ENCODE measurements around the gene CLDN6.

Gene CLDN6

GRCh38 chr16:3019594-3020246 lies 1.7 kb upstream of the CLDN6 start:
- in situ Hi-C loops (cut with MboI; ENCODE audit: low pct_unique_long_range_greater_than_20kb, low sequenced_read_pairs) = no loop called here
- DNase-seq = peak; percentile 65

GRCh38 chr16:3017344-3017743 lies 639 bp downstream of the CLDN6 start:
- in situ Hi-C loops (cut with MboI; ENCODE audit: low pct_unique_long_range_greater_than_20kb, low sequenced_read_pairs) = no loop called here
- no peak for DNase-seq

GRCh38 chr16:3015865-3016521 lies 2.0 kb downstream of the CLDN6 start:
- DNase-seq = no peak
- in situ Hi-C loops (cut with MboI; ENCODE audit: low pct_unique_long_range_greater_than_20kb, low sequenced_read_pairs) = no loop called here

GRCh38 chr16:3014971-3015370 lies 3.0 kb downstream of the CLDN6 start:
- in situ Hi-C loops (cut with MboI; ENCODE audit: low pct_unique_long_range_greater_than_20kb, low sequenced_read_pairs) = no loop called here
- DNase-seq = no peak

GRCh38 chr16:3013998-3014690 lies 3.8 kb downstream of the CLDN6 start:
- in situ Hi-C loops (cut with MboI; ENCODE audit: low pct_unique_long_range_greater_than_20kb, low sequenced_read_pairs) = no loop called here
- no peak for DNase-seq

GRCh38 chr16:3013491-3013951 lies 4.5 kb downstream of the CLDN6 start:
- in situ Hi-C loops (cut with MboI; ENCODE audit: low pct_unique_long_range_greater_than_20kb, low sequenced_read_pairs) = no loop called here
- no peak for DNase-seq

GRCh38 chr16:3012828-3013420 lies 5.1 kb downstream of the CLDN6 start, which contains the start of gene CLDN9:
Gene CLDN9 (plus strand): TSS chr16:3012923. CDS start chr16:3013363, 440 bp downstream.
- in situ Hi-C loops (cut with MboI; ENCODE audit: low pct_unique_long_range_greater_than_20kb, low sequenced_read_pairs) = no loop called here
- DNase-seq = no peak

- in situ Hi-C loops (cut with MboI; ENCODE audit: low pct_unique_long_range_greater_than_20kb, low sequenced_read_pairs) = no loop called here
Observed at GRCh38 chr16:3012246-3012645, 5.7 kb downstream of the CLDN6 start.

GRCh38 chr16:3010510-3010909 lies 7.5 kb downstream of the CLDN6 start:
- no peak for DNase-seq
- in situ Hi-C loops (cut with MboI; ENCODE audit: low pct_unique_long_range_greater_than_20kb, low sequenced_read_pairs) = no loop called here

More at GRCh38 chr16:3012246-3012645, 5.7 kb downstream of the CLDN6 start:
- DNase-seq = no peak

- no peak for DNase-seq
- in situ Hi-C loops (cut with MboI; ENCODE audit: low pct_unique_long_range_greater_than_20kb, low sequenced_read_pairs) = no loop called here
Observed at GRCh38 chr16:3009568-3010390, 8.2 kb downstream of the CLDN6 start.

GRCh38 chr16:3008690-3009037 lies 9.3 kb downstream of the CLDN6 start:
- DNase-seq = no peak
- in situ Hi-C loops (cut with MboI; ENCODE audit: low pct_unique_long_range_greater_than_20kb, low sequenced_read_pairs) = no loop called here

GRCh38 chr16:3007957-3008689 lies 9.9 kb downstream of the CLDN6 start:
- peak; percentile 84 for DNase-seq
- in situ Hi-C loops (cut with MboI; ENCODE audit: low pct_unique_long_range_greater_than_20kb, low sequenced_read_pairs) = no loop called here

- DNase-seq = peak; percentile 80
Observed at GRCh38 chr16:3007059-3007956, 10.7 kb downstream of the CLDN6 start.

GRCh38 chr16:3004781-3005284 lies 13.2 kb downstream of the CLDN6 start:
- peak; percentile 43 for DNase-seq
- in situ Hi-C loops (cut with MboI; ENCODE audit: low pct_unique_long_range_greater_than_20kb, low sequenced_read_pairs) = no loop called here

More at GRCh38 chr16:3007059-3007956, 10.7 kb downstream of the CLDN6 start:
- in situ Hi-C loops (cut with MboI; ENCODE audit: low pct_unique_long_range_greater_than_20kb, low sequenced_read_pairs) = no loop called here

- in situ Hi-C loops (cut with MboI; ENCODE audit: low pct_unique_long_range_greater_than_20kb, low sequenced_read_pairs) = no loop called here
- no peak for DNase-seq
Observed at GRCh38 chr16:3004319-3004718, 13.7 kb downstream of the CLDN6 start.

GRCh38 chr16:3003582-3004270 lies 14.3 kb downstream of the CLDN6 start:
- DNase-seq = peak; percentile 100
- in situ Hi-C loops (cut with MboI; ENCODE audit: low pct_unique_long_range_greater_than_20kb, low sequenced_read_pairs) = no loop called here

GRCh38 chr16:3001316-3001715 lies 16.7 kb downstream of the CLDN6 start:
- in situ Hi-C loops (cut with MboI; ENCODE audit: low pct_unique_long_range_greater_than_20kb, low sequenced_read_pairs) = no loop called here
- DNase-seq = no peak

All from KBM-7 (cell line).